OCI-LY1 (cell line): ENCODE results near the gene RBM47.

ENCODE experiments used
- CTCF ChIP-seq: fragments of 200-600 bp; sonication (generic), shearing (Covaris generic); IDR thresholded peaks from 2 replicates; pipeline ENCODE4 v1.5.1; 2017; ENCODE audit warnings: mild to moderate bottlenecking, antibody characterized with exemption, low read length, moderate library complexity, mixed read lengths
- EZH2 ChIP-seq: fragments of 200-600 bp; sonication (generic), shearing (Covaris generic); IDR thresholded peaks from 2 replicates; pipeline ENCODE4 v1.8.0; 2017; ENCODE audit warnings: borderline replicate concordance, mixed run types, mild to moderate bottlenecking, antibody characterized with exemption, low read length, moderate library complexity, mixed read lengths

- TF ChIP-seq EZH2 (no peak), CTCF (no peak)
These were observed 47.3 kb downstream of the RBM47 start for GRCh38 chr4:40582413-40582812.
